ENCODE measurements around the gene SRR. TPM values are rescaled to one million over a fixed set of nuclear protein-coding genes. Genes with fewer than 3 reads are reported as not detected.
A peak's percentile ranks its signal among the peaks of the same experiment; 100 is the strongest.

SRR gene
- total RNA-seq, 4 donors from 2014 or later = 1.4 to 14.4 (median 12.9) TPM

- no peak for DNase-seq (ENCODE audit: low spot score in 2 of 2)
- WGBS, 2 donors = 92 to 94% methylated on average over 12 of the region's 12 CpGs
- intact Hi-C loops (cut with DNase I; ENCODE audit: low total_unique reads) = no loop called here
- H3K4me3 ChIP-seq (ENCODE audit: low read depth, poor library complexity, severe bottlenecking) = no peak overlapping the region
- no peak for TF ChIP-seq CTCF (IDR thresholded peaks at IDR 0.05)
- no peak for TF ChIP-seq POLR2A (IDR thresholded peaks at IDR 0.05)
These were observed 4.6 kb upstream of the SRR start for GRCh38 chr17:2299136-2299535.

- no peak for DNase-seq (ENCODE audit: low spot score in 2 of 2)
- 94% methylated on average over 22 of the region's 22 CpGs for WGBS, 2 donors
- no peak overlapping the region for H3K4me3 ChIP-seq (ENCODE audit: low read depth, poor library complexity, severe bottlenecking)
- no peak for TF ChIP-seq CTCF (IDR thresholded peaks at IDR 0.05)
- TF ChIP-seq POLR2A (IDR thresholded peaks at IDR 0.05) = no peak
- intact Hi-C loops (cut with DNase I; ENCODE audit: low total_unique reads) = no loop called here
These were observed 4.0 kb upstream of the SRR start for GRCh38 chr17:2299756-2300155.

- WGBS, 2 donors = 1 to 2% methylated on average over 12 of the region's 12 CpGs
- DNase-seq (ENCODE audit: low spot score in 2 of 2) = no peak
These were observed 959 bp upstream of the SRR start for GRCh38 chr17:2302778-2303203.

GRCh38 chr17:2304931-2305330 is 1.2 kb downstream of the SRR start:
- 86 to 88% methylated on average over 4 of the region's 4 CpGs for WGBS, 2 donors
- DNase-seq (ENCODE audit: low spot score in 2 of 2) = no peak

More at GRCh38 chr17:2302778-2303203, 959 bp upstream of the SRR start:
- H3K4me3 ChIP-seq (ENCODE audit: low read depth, poor library complexity, severe bottlenecking) = peak overlapping the region; percentile 95
- intact Hi-C loops (cut with DNase I; ENCODE audit: low total_unique reads) = no loop called here
- TF ChIP-seq CTCF (IDR thresholded peaks at IDR 0.05) (no peak), POLR2A (IDR thresholded peaks at IDR 0.05) (no peak)

GRCh38 chr17:2309338-2310154 is 5.8 kb downstream of the SRR start:
- intact Hi-C loops (cut with DNase I; ENCODE audit: low total_unique reads) = no loop called here
- 65 to 72% methylated on average over 6 of the region's 6 CpGs for WGBS, 2 donors

More at GRCh38 chr17:2304931-2305330, 1.2 kb downstream of the SRR start:
- TF ChIP-seq CTCF (IDR thresholded peaks at IDR 0.05) (no peak), POLR2A (IDR thresholded peaks at IDR 0.05) (no peak)
- intact Hi-C loops (cut with DNase I; ENCODE audit: low total_unique reads) = no loop called here
- no peak overlapping the region for H3K4me3 ChIP-seq (ENCODE audit: low read depth, poor library complexity, severe bottlenecking)

More at GRCh38 chr17:2309338-2310154, 5.8 kb downstream of the SRR start:
- no peak for TF ChIP-seq POLR2A (IDR thresholded peaks at IDR 0.05)
- no peak for TF ChIP-seq CTCF (IDR thresholded peaks at IDR 0.05)
- DNase-seq (ENCODE audit: low spot score in 2 of 2) = no peak
- no peak overlapping the region for H3K4me3 ChIP-seq (ENCODE audit: low read depth, poor library complexity, severe bottlenecking)

Data from lower leg skin (tissue), 4 donors.